D341Med (cell line): ENCODE results near the gene PARP1.

Experiments used
- DNase-seq: peaks from one replicate; pipeline ENCODE4 v3.0.0; 2012; ENCODE audit warnings: low spot score

PARP1 gene

GRCh38 chr1:226373376-226373775, 34.5 kb downstream of the PARP1 start:
- DNase-seq, result no peak

- no peak for DNase-seq
Measured at GRCh38 chr1:226372885-226373284, 35.0 kb downstream of the PARP1 start.

- DNase-seq, result no peak
Measured at GRCh38 chr1:226371866-226372490, 35.9 kb downstream of the PARP1 start.

GRCh38 chr1:226371027-226371694, 36.7 kb downstream of the PARP1 start:
- no peak for DNase-seq

GRCh38 chr1:226370144-226370923, 37.6 kb downstream of the PARP1 start:
- no peak for DNase-seq

GRCh38 chr1:226369110-226369509, 38.8 kb downstream of the PARP1 start:
- no peak for DNase-seq

- no peak for DNase-seq
Measured at GRCh38 chr1:226366290-226366689, 41.6 kb downstream of the PARP1 start.

GRCh38 chr1:226365831-226366231, 42.1 kb downstream of the PARP1 start:
- DNase-seq, result no peak

GRCh38 chr1:226364901-226365565, 42.9 kb downstream of the PARP1 start:
- DNase-seq, result no peak

GRCh38 chr1:226364514-226364899, 43.4 kb downstream of the PARP1 start:
- no peak for DNase-seq

GRCh38 chr1:226363801-226364513, 43.9 kb downstream of the PARP1 start:
- no peak for DNase-seq

GRCh38 chr1:226362891-226363447, 44.9 kb downstream of the PARP1 start:
- DNase-seq, result no peak

GRCh38 chr1:226362361-226362760, 45.5 kb downstream of the PARP1 start:
- DNase-seq, result no peak

GRCh38 chr1:226360106-226360746, 47.7 kb downstream of the PARP1 start:
- DNase-seq, result peak; percentile 92

- DNase-seq, result no peak
Measured at GRCh38 chr1:226357416-226357815, 50.5 kb downstream of the PARP1 start.

GRCh38 chr1:226355669-226356551, 52.0 kb downstream of the PARP1 start:
- peak; percentile 68 for DNase-seq

- no peak for DNase-seq
Measured at GRCh38 chr1:226355016-226355415, 52.9 kb downstream of the PARP1 start.

GRCh38 chr1:226353698-226354525, 54.0 kb downstream of the PARP1 start:
- DNase-seq, result no peak

- DNase-seq, result no peak
Measured at GRCh38 chr1:226351709-226352108, 56.2 kb downstream of the PARP1 start.
